Vagina (tissue), 2 donors: ENCODE measurements around the gene PI4KA. TPM values are rescaled to one million over a fixed set of nuclear protein-coding genes. Genes with fewer than 3 reads are reported as not detected.

Experiments
- DNase-seq, 2 donors: peaks; one replicate each; pipeline ENCODE4 v3.0.0-alpha.2; 2017; ENCODE audit errors: extremely low spot score in 2 of 2
- H3K27ac ChIP-seq: fragments of 200-600 bp; sonication (generic); one replicate; pipeline ENCODE4 v1.5.1; 2019
- H3K27me3 ChIP-seq: fragments of 200-600 bp; sonication (generic); one replicate; pipeline ENCODE4 v1.5.1; 2019
- H3K36me3 ChIP-seq, 2 donors: fragments of 200-600 bp; sonication (generic); one replicate each; pipeline ENCODE4 v1.5.1; 2017 to 2019
- H3K4me1 ChIP-seq: fragments of 200-600 bp; sonication (generic); one replicate; pipeline ENCODE4 v1.5.1; 2019
- H3K4me3 ChIP-seq, 2 donors: fragments of 200-600 bp; sonication (generic); 1 replicate in 1 of 2; 2 replicates in 1 of 2; pipeline ENCODE4 v1.5.1; 2016 to 2019
- H3K9me3 ChIP-seq: fragments of 200-600 bp; sonication (generic); one replicate; pipeline ENCODE4 v1.5.1; 2019
- CTCF ChIP-seq, 3 experiments: fragments of 450-650 bp in 2 of 3; fragments of 200-600 bp in 1 of 3; sonication (generic) in 1 of 3; IDR thresholded peaks; one replicate each; pipeline ENCODE4 v1.5.1; 2017 to 2019; ENCODE audit warnings: antibody characterized with exemption in 3 of 3, mild to moderate bottlenecking in 2 of 3, moderate library complexity in 2 of 3
- POLR2A ChIP-seq, 2 donors: fragments of 450-650 bp; IDR thresholded peaks; one replicate each; pipeline ENCODE4 v1.6.1; 2017; ENCODE audit warnings: antibody characterized with exemption in 2 of 2, mild to moderate bottlenecking in 2 of 2, moderate library complexity in 2 of 2
- POLR2AphosphoS5 ChIP-seq, 2 donors: sonication (generic); formaldehyde crosslinking; IDR thresholded peaks; one replicate each; pipeline ENCODE4 v1.9.0; 2017; ENCODE audit warnings: antibody characterized with exemption in 2 of 2, mild to moderate bottlenecking in 2 of 2, low read depth in 1 of 2; ENCODE audit not compliant: insufficient read depth in 1 of 2
- intact Hi-C: fragments of 100-400 bp; cut with DNase I; formaldehyde crosslinking; loops from one replicate; pipeline ENCODE4 v1.15.1; 2023
- total RNA-seq: library from RNA; depleted of rRNA; stranded (reverse); fragments of >200 nt; gene quantifications from one replicate; pipeline ENCODE4 v1.2.3, GENCODE V29; 2016

Gene PI4KA
- total RNA-seq, 1 donor from 2014 or later = 135 TPM

DNA sequence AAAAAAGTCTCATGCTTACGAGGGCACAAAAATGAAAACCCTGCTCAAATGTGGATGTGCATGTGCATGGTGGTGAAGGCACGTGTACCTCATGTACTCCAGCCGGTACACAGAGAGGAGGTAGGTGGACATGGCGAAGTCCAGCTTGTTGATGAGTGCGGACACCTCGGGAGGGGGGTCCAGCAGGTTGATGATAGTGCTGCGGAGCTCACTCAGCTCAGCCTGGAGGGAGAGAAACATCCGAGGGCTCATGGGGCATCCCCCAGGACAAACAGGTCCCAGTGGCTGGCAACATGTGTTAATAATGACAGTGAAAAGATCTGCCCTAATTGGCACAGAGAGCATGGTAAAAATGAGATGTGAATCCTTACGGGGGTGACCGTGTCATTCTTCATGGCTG is 93.9 kb downstream of the PI4KA start:
- Histone ChIP-seq H3K4me1 (no peaks in the 10 kb centered on the region), H3K36me3 (peaks cover 0 to 52% of the 10 kb centered on the region in 2 donors), H3K27me3 (no peaks in the 10 kb centered on the region), H3K4me3 (no peak overlapping the region), H3K9me3 (no peaks in the 10 kb centered on the region), H3K27ac (no peak overlapping the region)
- intact Hi-C loops = no loop called here
- DNase-seq = no peak
- no peak for TF ChIP-seq CTCF (IDR thresholded peaks at IDR 0.05)
- TF ChIP-seq POLR2A (IDR thresholded peaks at IDR 0.05) = no peak
- no peak for TF ChIP-seq POLR2AphosphoS5 (IDR thresholded peaks at IDR 0.05; ENCODE audit: insufficient read depth in 1 of 2, low read depth in 1 of 2)

DNA sequence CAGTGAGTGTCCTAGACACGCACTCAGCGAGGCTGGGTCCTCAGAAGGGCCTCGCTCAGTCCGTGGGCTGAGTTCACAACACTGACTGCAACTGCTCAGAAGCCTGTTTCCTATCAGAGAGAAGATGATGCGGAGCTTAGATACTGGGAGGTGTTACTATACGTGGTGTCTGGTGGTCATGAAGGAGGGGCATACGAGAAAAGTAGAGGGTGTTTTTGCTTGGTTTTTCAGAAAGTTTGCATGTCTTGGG is 94.2 kb downstream of the PI4KA start:
- intact Hi-C loops = no loop called here
- no peak for DNase-seq
- peaks cover 0 to 55% of the 10 kb centered on the region in 2 donors for H3K36me3 ChIP-seq

DNA sequence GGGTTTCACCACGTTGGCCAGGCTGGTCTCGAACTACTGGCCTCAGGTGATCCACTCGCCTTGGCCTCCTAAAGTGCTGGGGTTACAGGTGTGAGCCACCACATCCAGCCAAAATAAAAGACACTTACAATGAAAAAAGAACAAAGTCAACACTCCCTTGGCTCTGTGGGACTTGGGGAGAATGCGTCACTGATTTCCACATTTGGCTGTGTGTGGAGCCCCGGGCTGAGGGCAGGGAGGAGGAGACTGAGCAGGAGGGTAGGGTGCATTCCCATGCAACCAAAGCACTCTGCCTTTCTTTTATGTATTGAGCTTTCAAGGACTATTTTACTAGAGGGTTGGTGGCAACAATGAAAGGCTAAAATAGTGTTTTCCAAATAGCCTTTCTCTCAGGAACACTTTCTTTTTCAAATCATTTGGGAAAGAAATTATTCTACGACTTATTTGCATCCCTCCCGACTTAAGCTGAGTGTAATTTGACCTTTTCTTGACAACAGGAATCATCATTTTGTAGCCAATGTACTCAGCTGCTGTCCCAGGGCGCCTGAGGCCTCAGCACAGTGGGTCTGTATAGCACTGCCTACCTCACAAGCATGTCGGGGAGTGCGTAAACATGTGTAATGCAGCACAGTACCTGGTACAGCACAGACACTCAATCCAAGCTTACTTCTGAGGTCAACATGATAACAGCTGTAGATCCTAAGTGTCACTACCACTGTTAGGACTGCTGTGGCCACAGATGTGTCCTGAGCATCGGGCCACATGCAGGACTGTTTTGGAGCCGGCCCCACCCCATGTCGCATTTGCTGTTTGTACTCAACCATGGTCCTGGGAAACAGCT is 94.8 kb downstream of the PI4KA start:
- H3K9me3 ChIP-seq = no peaks in the 10 kb centered on the region
- DNase-seq = no peak
- H3K36me3 ChIP-seq = peaks cover 0 to 55% of the 10 kb centered on the region in 2 donors
- H3K27ac ChIP-seq = no peak overlapping the region
- no peak for TF ChIP-seq POLR2AphosphoS5 (IDR thresholded peaks at IDR 0.05; ENCODE audit: insufficient read depth in 1 of 2, low read depth in 1 of 2)
- TF ChIP-seq POLR2A (IDR thresholded peaks at IDR 0.05) = no peak
- TF ChIP-seq CTCF (IDR thresholded peaks at IDR 0.05) = no peak
- no peak overlapping the region for H3K4me3 ChIP-seq
- H3K4me1 ChIP-seq = no peaks in the 10 kb centered on the region
- H3K27me3 ChIP-seq = no peaks in the 10 kb centered on the region
- intact Hi-C loops = no loop called here

More for the DNA sequence above, 94.2 kb downstream of the PI4KA start:
- no peak for TF ChIP-seq CTCF (IDR thresholded peaks at IDR 0.05)
- TF ChIP-seq POLR2A (IDR thresholded peaks at IDR 0.05) = no peak
- TF ChIP-seq POLR2AphosphoS5 (IDR thresholded peaks at IDR 0.05; ENCODE audit: insufficient read depth in 1 of 2, low read depth in 1 of 2) = no peak
- Histone ChIP-seq H3K27ac (no peak overlapping the region), H3K27me3 (no peaks in the 10 kb centered on the region), H3K4me3 (no peak overlapping the region), H3K4me1 (no peaks in the 10 kb centered on the region), H3K9me3 (no peaks in the 10 kb centered on the region)

GRCh38 chr22:20762233-20762796 is 96.3 kb downstream of the PI4KA start:
- intact Hi-C loops = no loop called here
- peaks cover 0 to 58% of the 10 kb centered on the region in 2 donors for H3K36me3 ChIP-seq
- no peaks in the 10 kb centered on the region for H3K4me1 ChIP-seq
- no peaks in the 10 kb centered on the region for H3K27me3 ChIP-seq
- no peak overlapping the region for H3K27ac ChIP-seq
- no peak for DNase-seq
- H3K9me3 ChIP-seq = no peaks in the 10 kb centered on the region
- H3K4me3 ChIP-seq = no peak overlapping the region
- TF ChIP-seq CTCF (IDR thresholded peaks at IDR 0.05) (no peak), POLR2A (IDR thresholded peaks at IDR 0.05) (no peak), POLR2AphosphoS5 (IDR thresholded peaks at IDR 0.05; ENCODE audit: insufficient read depth in 1 of 2, low read depth in 1 of 2) (no peak)

- H3K4me3 ChIP-seq = no peak overlapping the region
- H3K27me3 ChIP-seq = no peaks in the 10 kb centered on the region
- TF ChIP-seq POLR2AphosphoS5 (IDR thresholded peaks at IDR 0.05; ENCODE audit: insufficient read depth in 1 of 2, low read depth in 1 of 2) = no peak
- no peak for TF ChIP-seq POLR2A (IDR thresholded peaks at IDR 0.05)
- no peak for TF ChIP-seq CTCF (IDR thresholded peaks at IDR 0.05)
- H3K4me1 ChIP-seq = no peaks in the 10 kb centered on the region
- peaks cover 0 to 63% of the 10 kb centered on the region in 2 donors for H3K36me3 ChIP-seq
- no peak overlapping the region for H3K27ac ChIP-seq
- intact Hi-C loops = no loop called here
- no peaks in the 10 kb centered on the region for H3K9me3 ChIP-seq
- no peak for DNase-seq
Measured at GRCh38 chr22:20761536-20761935, 97.1 kb downstream of the PI4KA start.
